Karpas-422 (cell line): Measurements from ENCODE around the gene CTXND1. TPM values are rescaled to one million over a fixed set of nuclear protein-coding genes. Genes with fewer than 3 reads are reported as not detected.
A peak's percentile ranks its signal among the peaks of the same experiment; 100 is the strongest.
"Not testable (repeated sequence)": the region's sequence is repeated elsewhere in the genome, so short reads cannot be mapped to it uniquely, and the experiment has no call there.

Source experiments
- DNase-seq: peaks from one replicate; pipeline ENCODE4 v3.0.0-alpha.2; 2015
- H2AFZ ChIP-seq: fragments of 200-600 bp; sonication (generic); 2 replicates; pipeline ENCODE4 v1.6.1; 2014; ENCODE audit warnings: antibody characterized with exemption, low read length, mixed read lengths
- H3K27ac ChIP-seq: fragments of 200-600 bp; sonication (generic); 2 replicates; pipeline ENCODE4 v1.5.1; 2014; ENCODE audit warnings: mild to moderate bottlenecking, low read length, moderate library complexity
- H3K27me3 ChIP-seq: fragments of 200-600 bp; sonication (generic); 2 replicates; pipeline ENCODE4 v1.6.1; 2014; ENCODE audit warnings: low read length, mixed read lengths
- H3K36me3 ChIP-seq: fragments of 200-600 bp; sonication (generic); 2 replicates; pipeline ENCODE4 v1.6.1; 2014; ENCODE audit warnings: low read length, mixed read lengths; ENCODE audit not compliant: insufficient read depth
- H3K4me1 ChIP-seq: fragments of 200-600 bp; sonication (generic); 2 replicates; pipeline ENCODE4 v1.6.1; 2014; ENCODE audit warnings: mild to moderate bottlenecking, low read length, mixed read lengths
- H3K4me2 ChIP-seq: fragments of 200-600 bp; sonication (generic); 2 replicates; pipeline ENCODE4 v1.6.1; 2014; ENCODE audit warnings: low read length, low read depth, mild to moderate bottlenecking; ENCODE audit not compliant: poor library complexity, severe bottlenecking
- H3K4me3 ChIP-seq: fragments of 200-600 bp; sonication (generic); 2 replicates; pipeline ENCODE4 v1.5.1; 2014; ENCODE audit warnings: mild to moderate bottlenecking, antibody characterized with exemption, low read length, mixed read lengths
- H3K79me2 ChIP-seq: fragments of 200-600 bp; sonication (generic); 2 replicates; pipeline ENCODE4 v1.6.1; 2014; ENCODE audit warnings: mild to moderate bottlenecking, low read length, mixed read lengths
- H3K9ac ChIP-seq: fragments of 200-600 bp; sonication (generic); 2 replicates; pipeline ENCODE4 v1.6.0; 2014; ENCODE audit warnings: low read length
- H3K9me2 ChIP-seq: fragments of 200-600 bp; sonication (generic), shearing (Covaris generic); replicated peaks from 2 replicates; pipeline ENCODE4 v1.6.0; 2014; ENCODE audit warnings: mild to moderate bottlenecking, low read length, moderate library complexity; ENCODE audit not compliant: insufficient read depth
- H3K9me3 ChIP-seq: fragments of 300-700, 200-600 bp; sonication (generic); 2 replicates; pipeline ENCODE4 v1.6.1; 2014; ENCODE audit warnings: low read length, mixed read lengths
- H4K20me1 ChIP-seq: fragments of 200-600 bp; sonication (generic); 2 replicates; pipeline ENCODE4 v1.6.1; 2014; ENCODE audit warnings: mild to moderate bottlenecking, antibody characterized with exemption, low read length, low read depth; ENCODE audit not compliant: insufficient read depth
- total RNA-seq: library from RNA; depleted of rRNA; stranded (reverse); fragments of >200 nt; shearing (Covaris generic); gene quantifications from 2 replicates; pipeline ENCODE4 v1.2.3, GENCODE V29; 2014; ENCODE audit warnings: low replicate concordance

CTXND1 gene
- total RNA-seq, 1 experiment from 2014 or later: not detected

GRCh38 chr15:80156176-80156720, 95.8 kb downstream of the CTXND1 start:
- Histone ChIP-seq H3K79me2 (peaks cover 17% of the 10 kb centered on the region), H3K27ac (no peak overlapping the region), H2AFZ (no peak overlapping the region), H4K20me1 (no peaks in the 10 kb centered on the region), H3K4me3 (no peak overlapping the region), H3K9ac (no peak overlapping the region), H3K4me1 (peaks cover 18% of the 10 kb centered on the region), H3K4me2 (no peak overlapping the region), H3K36me3 (no peaks in the 10 kb centered on the region), H3K9me2 (no peaks in the 10 kb centered on the region), H3K9me3 (no peaks in the 10 kb centered on the region), H3K27me3 (no peaks in the 10 kb centered on the region)
- DNase-seq: no peak

GRCh38 chr15:80155378-80156175, 96.4 kb downstream of the CTXND1 start:
- H4K20me1 ChIP-seq, DNase-seq, H3K4me3 ChIP-seq, H3K27ac ChIP-seq, H3K9ac ChIP-seq, H3K36me3 ChIP-seq, H3K4me2 ChIP-seq, H3K9me2 ChIP-seq, H3K9me3 ChIP-seq, H3K27me3 ChIP-seq, H2AFZ ChIP-seq: not testable (repeated sequence)
- H3K4me1 ChIP-seq: peaks cover 18% of the 10 kb centered on the region
- peaks cover 17% of the 10 kb centered on the region for H3K79me2 ChIP-seq

GRCh38 chr15:80155001-80155377, 97.0 kb downstream of the CTXND1 start:
- H3K9me2 ChIP-seq: no peaks in the 10 kb centered on the region
- no peak overlapping the region for H3K9ac ChIP-seq
- H4K20me1 ChIP-seq: no peaks in the 10 kb centered on the region
- DNase-seq: no peak
- no peak overlapping the region for H3K27ac ChIP-seq
- peaks cover 17% of the 10 kb centered on the region for H3K79me2 ChIP-seq
- H3K4me3 ChIP-seq: no peak overlapping the region
- H3K36me3 ChIP-seq: no peaks in the 10 kb centered on the region
- H3K27me3 ChIP-seq: no peaks in the 10 kb centered on the region
- no peak overlapping the region for H2AFZ ChIP-seq
- no peak overlapping the region for H3K4me2 ChIP-seq
- no peaks in the 10 kb centered on the region for H3K9me3 ChIP-seq
- peaks cover 18% of the 10 kb centered on the region for H3K4me1 ChIP-seq

- no peaks in the 10 kb centered on the region for H3K27me3 ChIP-seq
- peaks cover 18% of the 10 kb centered on the region for H3K4me1 ChIP-seq
- H3K79me2 ChIP-seq: peaks cover 17% of the 10 kb centered on the region
- H3K4me2 ChIP-seq: peak overlapping the region; percentile 92
- no peak for DNase-seq
- H4K20me1 ChIP-seq: no peaks in the 10 kb centered on the region
- H3K4me3 ChIP-seq: peak overlapping the region; percentile 86; the same call in 1 of the 2 replicates
- H3K36me3 ChIP-seq: no peaks in the 10 kb centered on the region
- H2AFZ ChIP-seq: no peak overlapping the region
- H3K9ac ChIP-seq: peak overlapping the region; percentile 90; the same call in 1 of the 2 replicates
- no peak overlapping the region for H3K27ac ChIP-seq
- H3K9me2 ChIP-seq: no peaks in the 10 kb centered on the region
- H3K9me3 ChIP-seq: no peaks in the 10 kb centered on the region
These were observed 97.7 kb downstream of the CTXND1 start for GRCh38 chr15:80154336-80154735.

- H4K20me1 ChIP-seq: no peaks in the 10 kb centered on the region
- peaks cover 18% of the 10 kb centered on the region for H3K4me1 ChIP-seq
- no peaks in the 10 kb centered on the region for H3K27me3 ChIP-seq
- peak overlapping the region; percentile 86 for H3K4me3 ChIP-seq
- H3K36me3 ChIP-seq: no peaks in the 10 kb centered on the region
- H3K9me3 ChIP-seq: no peaks in the 10 kb centered on the region
- H2AFZ ChIP-seq: no peak overlapping the region
- H3K9me2 ChIP-seq: no peaks in the 10 kb centered on the region
- H3K9ac ChIP-seq: peak overlapping the region; percentile 90
- peak overlapping the region; percentile 92 for H3K4me2 ChIP-seq
- H3K27ac ChIP-seq: peak overlapping the region; percentile 28; the same call in 1 of the 2 replicates
- no peak for DNase-seq
- peaks cover 17% of the 10 kb centered on the region for H3K79me2 ChIP-seq
These were observed 98.1 kb downstream of the CTXND1 start for GRCh38 chr15:80153900-80154299.

- Histone ChIP-seq H3K4me3 (peak within 1 kb of the TSS; percentile 86), H3K9ac (peak within 1 kb of the TSS; percentile 90), H3K9me3 (no peaks in the 10 kb centered on the region), H3K36me3 (no peaks in the 10 kb centered on the region), H3K4me2 (peak within 1 kb of the TSS; percentile 92), H2AFZ (peak within 1 kb of the TSS; percentile 92), H3K79me2 (peaks cover 17% of the 10 kb centered on the region), H3K9me2 (no peaks in the 10 kb centered on the region), H4K20me1 (no peaks in the 10 kb centered on the region), H3K4me1 (peaks cover 18% of the 10 kb centered on the region), H3K27me3 (no peaks in the 10 kb centered on the region), H3K27ac (peak within 1 kb of the TSS; percentile 28; the same call in 1 of the 2 replicates)
- peak; percentile 80 for DNase-seq
These were observed 98.8 kb downstream of the CTXND1 start, which contains the start of gene FAH for GRCh38 chr15:80152896-80153876. Gene FAH, plus strand, starts transcription at chr15:80152999. Its CDS starts 56 bp downstream, at chr15:80153055.

GRCh38 chr15:80152180-80152895, 99.7 kb downstream of the CTXND1 start:
- Histone ChIP-seq H3K9me2 (no peaks in the 10 kb centered on the region), H4K20me1 (no peaks in the 10 kb centered on the region), H3K9ac (peak overlapping the region; percentile 90), H3K79me2 (peaks cover 17% of the 10 kb centered on the region), H3K27me3 (no peaks in the 10 kb centered on the region), H3K27ac (no peak overlapping the region; the same call in 1 of the 2 replicates), H3K9me3 (no peaks in the 10 kb centered on the region), H3K36me3 (no peaks in the 10 kb centered on the region), H3K4me2 (peak overlapping the region; percentile 92), H3K4me3 (peak overlapping the region; percentile 86), H2AFZ (peak overlapping the region; percentile 92), H3K4me1 (peaks cover 18% of the 10 kb centered on the region)
- peak; percentile 97 for DNase-seq
